HEK293 (cell line): ENCODE results near the gene TMEM222.
A peak's percentile ranks its signal among the peaks of the same experiment; 100 is the strongest.

Experiments used
- CTCF ChIA-PET: fragments of 350-600 bp; formaldehyde crosslinking; extraction: SDS; loops from one replicate; lab custom pipeline; 2021; ENCODE audit warnings: antibody characterized with exemption; lab: Yijun Ruan, JAX
- POLR2A ChIA-PET: fragments of 300-600 bp; formaldehyde crosslinking; extraction: SDS; loops from one replicate; lab custom pipeline; 2020; ENCODE audit warnings: antibody characterized with exemption, inconsistent platforms; lab: Yijun Ruan, JAX
- H3K27ac ChIP-seq: fragments of 200-500 bp; sonication (Bioruptor generic); 2 replicates; pipeline ENCODE4 v1.5.1; 2014; ENCODE audit warnings: low read depth, low read length, control low read depth, inconsistent platforms; ENCODE audit errors: extremely low read depth
- H3K36me3 ChIP-seq, 2 experiments: fragments of 200-500 bp in 1 of 2; sonication (Bioruptor generic) in 1 of 2; 1 replicate in 1 of 2; 2 replicates in 1 of 2; pipeline ENCODE4 v1.5.1; 2014 to 2017; ENCODE audit warnings: inconsistent platforms in 2 of 2, low read length in 2 of 2; ENCODE audit not compliant: control insufficient read depth in 2 of 2, insufficient read depth in 1 of 2
- H3K4me1 ChIP-seq: fragments of 200-500 bp; sonication (Bioruptor generic); 2 replicates; pipeline ENCODE4 v1.5.1; 2014; ENCODE audit warnings: mild to moderate bottlenecking, low read length, inconsistent platforms; ENCODE audit not compliant: control insufficient read depth, insufficient read depth
- H3K4me3 ChIP-seq: 2 replicates; pipeline ENCODE4 v1.5.1; 2011; ENCODE audit warnings: low read depth, mild to moderate bottlenecking, control low read depth, low read length, moderate library complexity
- H3K9me3 ChIP-seq: fragments of 200-500 bp; sonication (Bioruptor generic); 2 replicates; pipeline ENCODE4 v1.5.1; 2014; ENCODE audit warnings: low read depth, low read length, inconsistent platforms; ENCODE audit not compliant: control insufficient read depth, insufficient read depth
- BCL11B ChIP-seq: fragments of 450-650 bp; formaldehyde crosslinking; IDR thresholded peaks from 2 replicates; pipeline ENCODE4 v1.5.1; 2016; ENCODE audit warnings: low read depth, missing biosample characterization, missing genetic modification characterization
- INSM2 ChIP-seq: fragments of 450-650 bp; formaldehyde crosslinking; IDR thresholded peaks from 2 replicates; pipeline ENCODE4 v1.5.1; 2016; ENCODE audit warnings: missing biosample characterization, missing genetic modification characterization
- KLF1 ChIP-seq: fragments of 450-650 bp; formaldehyde crosslinking; IDR thresholded peaks from 2 replicates; pipeline ENCODE4 v1.5.1; 2016; ENCODE audit warnings: missing biosample characterization, missing genetic modification characterization
- KLF17 ChIP-seq: fragments of 450-650 bp; formaldehyde crosslinking; IDR thresholded peaks from 2 replicates; pipeline ENCODE4 v1.5.1; 2016; ENCODE audit warnings: missing biosample characterization, missing genetic modification characterization
- PRDM10 ChIP-seq: fragments of 450-650 bp; formaldehyde crosslinking; IDR thresholded peaks from 2 replicates; pipeline ENCODE4 v1.5.1; 2016; ENCODE audit warnings: missing biosample characterization, missing genetic modification characterization
- SP2 ChIP-seq: fragments of 450-650 bp; formaldehyde crosslinking; IDR thresholded peaks from 2 replicates; pipeline ENCODE4 v1.5.1; 2016; ENCODE audit warnings: missing biosample characterization, missing genetic modification characterization
- SP3 ChIP-seq: fragments of 450-650 bp; formaldehyde crosslinking; IDR thresholded peaks from 2 replicates; pipeline ENCODE4 v1.5.1; 2016; ENCODE audit warnings: missing biosample characterization, missing genetic modification characterization
- ZBTB26 ChIP-seq: fragments of 450-650 bp; formaldehyde crosslinking; optimal IDR thresholded peaks from 2 replicates; pipeline ENCODE3; 2016; ENCODE audit warnings: missing biosample characterization, mild to moderate bottlenecking, missing genetic modification characterization
- ZBTB8A ChIP-seq: fragments of 450-650 bp; formaldehyde crosslinking; IDR thresholded peaks from 2 replicates; pipeline ENCODE4 v1.5.1; 2016; ENCODE audit warnings: missing biosample characterization, missing genetic modification characterization
- ZFHX2 ChIP-seq: fragments of 450-650 bp; formaldehyde crosslinking; conservative IDR thresholded peaks from 2 replicates; pipeline ENCODE4 v1.5.1; 2016; ENCODE audit warnings: missing biosample characterization, missing genetic modification characterization
- ZFP41 ChIP-seq: fragments of 450-650 bp; formaldehyde crosslinking; IDR thresholded peaks from 2 replicates; pipeline ENCODE4 v1.5.1; 2016; ENCODE audit warnings: missing biosample characterization, missing genetic modification characterization, borderline replicate concordance
- ZFP69B ChIP-seq: fragments of 450-650 bp; formaldehyde crosslinking; IDR thresholded peaks from 2 replicates; pipeline ENCODE4 v1.5.1; 2016; ENCODE audit warnings: missing biosample characterization, missing genetic modification characterization
- ZNF10 ChIP-seq: fragments of 450-650 bp; formaldehyde crosslinking; IDR thresholded peaks from 2 replicates; pipeline ENCODE4 v1.5.1; 2017; ENCODE audit warnings: missing biosample characterization, missing genetic modification characterization
- ZNF501 ChIP-seq: fragments of 450-650 bp; formaldehyde crosslinking; IDR thresholded peaks from 2 replicates; pipeline ENCODE4 v1.5.1; 2016; ENCODE audit warnings: missing biosample characterization, missing genetic modification characterization
- ZNF596 ChIP-seq: fragments of 450-650 bp; IDR thresholded peaks from 2 replicates; pipeline ENCODE4 v1.5.0; 2018; ENCODE audit warnings: missing biosample characterization, mild to moderate bottlenecking, missing genetic modification characterization, moderate library complexity
- TF ChIP-seq, protein P1 (sequence below): fragments of 450-650 bp; formaldehyde crosslinking; IDR thresholded peaks from 2 replicates; pipeline ENCODE4 v1.5.1; 2017; ENCODE audit warnings: missing biosample characterization, missing genetic modification characterization

The TMEM222 gene

DNA sequence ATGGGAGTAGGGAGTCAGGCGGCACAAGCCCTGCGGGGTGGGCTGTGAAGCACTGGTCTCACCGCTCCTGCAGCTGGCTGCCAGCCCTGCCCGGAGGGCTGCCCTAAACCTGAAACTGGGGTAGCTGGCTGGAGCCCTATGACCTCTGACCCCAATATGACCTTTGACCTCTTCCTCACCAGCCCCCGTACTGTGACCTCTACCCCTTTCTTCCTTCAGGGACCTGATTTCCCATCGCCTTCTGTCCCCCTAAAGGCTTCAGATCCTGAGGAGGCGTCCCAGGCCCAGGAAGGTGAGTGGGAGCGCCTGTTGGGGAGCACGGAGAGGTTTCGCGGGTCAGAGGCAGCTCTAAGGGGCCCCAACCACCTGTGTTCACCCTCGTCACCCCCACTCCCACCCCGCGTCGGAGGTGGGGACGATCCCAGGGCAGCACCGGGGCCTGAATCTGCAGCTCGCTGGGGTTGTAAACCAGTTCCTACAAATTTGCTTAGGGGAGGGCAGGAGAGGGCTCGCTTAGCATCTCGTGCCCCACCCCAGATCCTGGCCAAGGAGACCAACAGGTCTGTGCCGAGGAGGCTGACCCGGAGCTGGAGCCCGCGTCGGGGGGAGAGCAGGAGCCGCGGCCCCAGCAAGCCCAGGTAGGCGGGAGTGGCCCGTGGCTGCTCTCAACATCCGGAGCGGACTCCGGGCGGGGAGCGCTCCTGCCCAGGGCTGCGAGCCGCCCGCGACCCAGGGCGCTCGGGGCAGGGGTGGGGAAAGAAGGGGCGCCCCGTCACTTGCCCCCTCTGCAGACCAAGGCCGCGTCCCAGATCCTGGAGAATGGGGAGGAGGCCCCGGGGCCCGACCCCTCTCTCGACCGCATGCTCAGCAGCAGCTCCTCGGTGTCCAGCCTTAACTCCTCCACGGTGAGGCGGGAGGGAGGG is 27.2 kb downstream of the TMEM222 start (continued):
- 0 out of 2 replicates have a peak, but pooled peaks have one; percentile 24 for TF ChIP-seq PRDM10 (tag by site-specific recombination)
- no peak for TF ChIP-seq INSM2 (tag by site-specific recombination)
- TF ChIP-seq ZNF501 (tag by site-specific recombination), result no peak
- peak; percentile 47 for TF ChIP-seq ZBTB8A (tag by site-specific recombination)
- TF ChIP-seq ZFP41 (tag by site-specific recombination), result no peak
- TF ChIP-seq KLF17 (tag by site-specific recombination), result peak; percentile 58; the same call in 1 of the 2 replicates
- TF ChIP-seq BCL11B (tag by site-specific recombination), result peak; percentile 99
- TF ChIP-seq SP2, result peak; percentile 59
- 0 out of 2 replicates have a peak, but pooled peaks have one; percentile 10 for TF ChIP-seq KLF1 (tag by site-specific recombination)
- TF ChIP-seq, protein P1, sequence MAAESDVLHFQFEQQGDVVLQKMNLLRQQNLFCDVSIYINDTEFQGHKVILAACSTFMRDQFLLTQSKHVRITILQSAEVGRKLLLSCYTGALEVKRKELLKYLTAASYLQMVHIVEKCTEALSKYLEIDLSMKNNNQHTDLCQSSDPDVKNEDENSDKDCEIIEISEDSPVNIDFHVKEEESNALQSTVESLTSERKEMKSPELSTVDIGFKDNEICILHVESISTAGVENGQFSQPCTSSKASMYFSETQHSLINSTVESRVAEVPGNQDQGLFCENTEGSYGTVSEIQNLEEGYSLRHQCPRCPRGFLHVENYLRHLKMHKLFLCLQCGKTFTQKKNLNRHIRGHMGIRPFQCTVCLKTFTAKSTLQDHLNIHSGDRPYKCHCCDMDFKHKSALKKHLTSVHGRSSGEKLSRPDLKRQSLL, result peak; percentile 77
- peak; percentile 81 for TF ChIP-seq SP3 (tag by site-specific recombination)

- H3K27ac ChIP-seq, result no peak overlapping the region
- peaks cover 4% of the 10 kb centered on the region for H3K4me1 ChIP-seq
- peaks cover 0 to 19% of the 10 kb centered on the region in 2 experiments; a peak in 1 of 3 replicates for H3K36me3 ChIP-seq
- POLR2A ChIA-PET, result interaction anchor here (0.6 to 2.0 kb wide), 7 partner anchors 11 to 195 kb away, joined by 3 to 17 read pairs (median 5); partner anchors contain the start of genes MAP3K6, SLC9A1 and TMEM222
- H3K4me3 ChIP-seq, result no peak overlapping the region; the same call in 1 of the 2 replicates
- H3K9me3 ChIP-seq, result no peaks in the 10 kb centered on the region
- TF ChIP-seq ZBTB26 (tag by site-specific recombination) (peak; percentile 68), ZNF596 (tag by site-specific recombination) (no peak), ZFP69B (tag by site-specific recombination) (no peak), ZFHX2 (peak; percentile 47), KLF17 (tag by site-specific recombination) (0 out of 2 replicates have a peak, but pooled peaks have one; percentile 4), ZNF10 (tag by site-specific recombination) (no peak), SP2 (peak; percentile 42; the same call in 1 of the 2 replicates)
- CTCF ChIA-PET, result interaction anchor here (0.7 to 3.2 kb wide), 5 partner anchors 15 to 46 kb away, joined by 3 to 17 read pairs (median 4); no protein-coding TSS in a partner anchor
These were observed 28.1 kb downstream of the TMEM222 start for GRCh38 chr1:27349784-27350662.
